Measurements from ENCODE around the gene RUSC2.
A peak's percentile ranks its signal among the peaks of the same experiment; 100 is the strongest.
"Not testable (repeated sequence)": the region's sequence is repeated elsewhere in the genome, so short reads cannot be mapped to it uniquely, and the experiment has no call there.

The RUSC2 gene

GRCh38 chr9:35526087-35526801 lies 36.3 kb downstream of the RUSC2 start:
- H3K4me3 Mint-ChIP-seq: no peak overlapping the region
- ATAC-seq: no peak
- no peak for DNase-seq (ENCODE audit: low spot score in 2 of 2)

GRCh38 chr9:35529161-35529823 lies 39.4 kb downstream of the RUSC2 start:
- H3K4me3 Mint-ChIP-seq: no peak overlapping the region
- ATAC-seq (no peak), DNase-seq (ENCODE audit: low spot score in 2 of 2) (no peak)
- H3K27ac Mint-ChIP-seq: no peak overlapping the region
- peaks cover 6% of the 10 kb centered on the region for H3K4me1 Mint-ChIP-seq
- no peaks in the 10 kb centered on the region for H3K36me3 Mint-ChIP-seq
- no peaks in the 10 kb centered on the region for H3K9me3 Mint-ChIP-seq

More at GRCh38 chr9:35526087-35526801, 36.3 kb downstream of the RUSC2 start:
- Mint-ChIP-seq H3K4me1 (peaks cover 2% of the 10 kb centered on the region), H3K9me3 (no peaks in the 10 kb centered on the region), H3K27ac (no peak overlapping the region), H3K36me3 (no peaks in the 10 kb centered on the region)

GRCh38 chr9:35533398-35533797 lies 43.5 kb downstream of the RUSC2 start:
- Mint-ChIP-seq H3K27ac (no peak overlapping the region), H3K36me3 (no peaks in the 10 kb centered on the region), H3K4me3 (no peak overlapping the region), H3K9me3 (no peaks in the 10 kb centered on the region), H3K4me1 (peaks cover 6% of the 10 kb centered on the region)
- no peak for ATAC-seq
- no peak for DNase-seq (ENCODE audit: low spot score in 2 of 2)

- H3K9me3 Mint-ChIP-seq; DNase-seq (ENCODE audit: low spot score in 2 of 2); H3K4me1 Mint-ChIP-seq; H3K36me3 Mint-ChIP-seq; ATAC-seq; H3K27ac Mint-ChIP-seq; H3K4me3 Mint-ChIP-seq: not testable (repeated sequence)
Measured at GRCh38 chr9:35534921-35535320, 45.0 kb downstream of the RUSC2 start.

GRCh38 chr9:35537913-35538312 lies 48.0 kb downstream of the RUSC2 start:
- Mint-ChIP-seq H3K9me3 (no peaks in the 10 kb centered on the region), H3K4me1 (no peaks in the 10 kb centered on the region), H3K4me3 (no peak overlapping the region), H3K27ac (no peak overlapping the region), H3K36me3 (no peaks in the 10 kb centered on the region)
- DNase-seq (ENCODE audit: low spot score in 2 of 2) (no peak), ATAC-seq (peak; percentile 8)

- no peak overlapping the region for H3K4me3 Mint-ChIP-seq
- H3K27ac Mint-ChIP-seq: peak overlapping the region; percentile 14
Measured at GRCh38 chr9:35538361-35539234, 48.7 kb downstream of the RUSC2 start.

More at GRCh38 chr9:35538361-35539234, 48.7 kb downstream of the RUSC2 start:
- no peaks in the 10 kb centered on the region for H3K4me1 Mint-ChIP-seq
- no peak for DNase-seq (ENCODE audit: low spot score in 2 of 2)
- H3K9me3 Mint-ChIP-seq: no peaks in the 10 kb centered on the region
- H3K36me3 Mint-ChIP-seq: no peaks in the 10 kb centered on the region
- ATAC-seq: no peak

All from stimulated activated effector memory CD8-positive, alpha-beta T cell treated with anti-CD3 and anti-CD28 coated beads, Interleukin-12 subunit alpha, Interleukin-12 subunit beta, amount 100 ng/mL, for 72 hours (primary cell).